Thyroid gland (tissue), 4 donors: Measurements from ENCODE around the gene KCNJ5. TPM values are rescaled to one million over a fixed set of nuclear protein-coding genes. Genes with fewer than 3 reads are reported as not detected.

ENCODE experiments used
- DNase-seq, 2 donors: peaks; one replicate each; pipeline ENCODE4 v3.0.0-alpha.2; 2019
- H3K27ac ChIP-seq, 3 donors: fragments of 200-600 bp; sonication (generic); 1 replicate in 2 of 3; 2 replicates in 1 of 3; pipeline ENCODE4 v1.5.1; 2016 to 2019; ENCODE audit warnings: mild to moderate bottlenecking in 1 of 3, moderate library complexity in 1 of 3
- H3K27me3 ChIP-seq: fragments of 200-600 bp; sonication (generic); one replicate; pipeline ENCODE4 v1.5.1; 2019
- H3K36me3 ChIP-seq, 2 donors: fragments of 200-600 bp; sonication (generic); one replicate each; pipeline ENCODE4 v1.5.1; 2016 to 2019
- H3K4me1 ChIP-seq, 2 donors: fragments of 200-600 bp; sonication (generic); one replicate each; pipeline ENCODE4 v1.5.1; 2017 to 2019
- H3K4me3 ChIP-seq, 3 donors: fragments of 200-600 bp; sonication (generic); replicated peaks in 1 of 3; 1 replicate in 2 of 3; 2 replicates in 1 of 3; pipeline ENCODE4 v1.5.1; 2016; ENCODE audit warnings: mild to moderate bottlenecking in 1 of 3
- H3K9me3 ChIP-seq: fragments of 200-600 bp; sonication (generic); one replicate; pipeline ENCODE4 v1.5.1; 2017
- POLR2A ChIP-seq, 2 donors: fragments of 450-650 bp; IDR thresholded peaks; one replicate each; pipeline ENCODE4 v1.6.1; 2017; ENCODE audit warnings: antibody characterized with exemption in 2 of 2, mild to moderate bottlenecking in 2 of 2, moderate library complexity in 1 of 2
- WGBS, 2 donors: methylation state at CpG; one replicate each; pipeline ENCODE4 v1.1.5; 2017; 5-methylcytosine and 5-hydroxymethylcytosine counted together
- intact Hi-C: fragments of 100-400 bp; cut with DNase I; formaldehyde crosslinking; loops from one replicate; pipeline ENCODE4 v1.15.1; 2023
- total RNA-seq, 4 donors: library from RNA; depleted of rRNA; stranded (reverse); fragments of >200 nt; gene quantifications; one replicate each; pipeline ENCODE4 v1.2.3, GENCODE V29; 2016
- TF ChIP-seq, protein P1 (sequence below), 6 experiments: fragments of 200-600 bp in 3 of 6; fragments of 450-650 bp in 3 of 6; sonication (generic) in 3 of 6; IDR thresholded peaks; one replicate each; pipeline ENCODE4 v1.5.1; 2016 to 2019; ENCODE audit warnings: antibody characterized with exemption in 6 of 6, mild to moderate bottlenecking in 2 of 6, inconsistent platforms in 1 of 6, moderate library complexity in 1 of 6

KCNJ5 gene
- total RNA-seq, 4 donors from 2014 or later = 0.40 to 2.7 (median 1.2) TPM

DNA sequence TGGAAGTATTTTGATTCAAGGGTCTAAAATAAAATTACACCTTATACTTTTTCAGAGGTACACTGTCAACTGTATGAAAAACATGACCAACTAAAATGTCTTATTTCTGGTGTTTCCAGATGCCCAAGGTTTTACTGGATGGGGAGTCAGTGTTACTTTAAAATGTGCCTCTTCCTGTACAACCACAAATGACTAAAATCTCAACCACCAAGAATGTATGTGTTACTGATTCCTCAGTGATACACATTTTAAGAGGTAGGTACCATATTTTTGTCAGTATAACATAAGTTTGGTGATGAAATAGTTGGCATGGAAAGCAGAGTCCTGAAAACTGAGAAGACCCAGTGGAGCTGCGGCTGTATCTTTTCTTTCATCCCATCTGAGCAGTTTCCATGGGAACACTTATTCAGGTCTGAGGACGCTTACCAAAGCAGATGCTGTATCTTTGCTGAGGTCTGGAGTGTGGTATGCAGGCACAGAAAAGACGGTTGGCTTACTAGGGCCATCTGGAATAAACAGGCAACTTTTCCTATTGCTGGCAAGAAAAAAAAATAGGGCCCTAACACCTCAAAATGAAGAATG is 72.7 kb downstream of the KCNJ5 start:
- intact Hi-C loops = no loop called here
- 91 to 92% methylated on average over 3 of the region's 3 CpGs for WGBS, 2 donors
- DNase-seq = no peak
- peaks cover 5 to 6% of the 10 kb centered on the region in 2 donors for H3K36me3 ChIP-seq
- TF ChIP-seq, protein P1, sequence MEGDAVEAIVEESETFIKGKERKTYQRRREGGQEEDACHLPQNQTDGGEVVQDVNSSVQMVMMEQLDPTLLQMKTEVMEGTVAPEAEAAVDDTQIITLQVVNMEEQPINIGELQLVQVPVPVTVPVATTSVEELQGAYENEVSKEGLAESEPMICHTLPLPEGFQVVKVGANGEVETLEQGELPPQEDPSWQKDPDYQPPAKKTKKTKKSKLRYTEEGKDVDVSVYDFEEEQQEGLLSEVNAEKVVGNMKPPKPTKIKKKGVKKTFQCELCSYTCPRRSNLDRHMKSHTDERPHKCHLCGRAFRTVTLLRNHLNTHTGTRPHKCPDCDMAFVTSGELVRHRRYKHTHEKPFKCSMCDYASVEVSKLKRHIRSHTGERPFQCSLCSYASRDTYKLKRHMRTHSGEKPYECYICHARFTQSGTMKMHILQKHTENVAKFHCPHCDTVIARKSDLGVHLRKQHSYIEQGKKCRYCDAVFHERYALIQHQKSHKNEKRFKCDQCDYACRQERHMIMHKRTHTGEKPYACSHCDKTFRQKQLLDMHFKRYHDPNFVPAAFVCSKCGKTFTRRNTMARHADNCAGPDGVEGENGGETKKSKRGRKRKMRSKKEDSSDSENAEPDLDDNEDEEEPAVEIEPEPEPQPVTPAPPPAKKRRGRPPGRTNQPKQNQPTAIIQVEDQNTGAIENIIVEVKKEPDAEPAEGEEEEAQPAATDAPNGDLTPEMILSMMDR (IDR thresholded peaks at IDR 0.05) = no peak
- no peak for TF ChIP-seq POLR2A (IDR thresholded peaks at IDR 0.05)
- H3K9me3 ChIP-seq = no peaks in the 10 kb centered on the region
- H3K27me3 ChIP-seq = no peaks in the 10 kb centered on the region
- H3K4me1 ChIP-seq = no peaks in the 10 kb centered on the region
- H3K27ac ChIP-seq = no peak overlapping the region
- H3K4me3 ChIP-seq = no peak overlapping the region

GRCh38 chr11:128964463-128964930 is 73.3 kb downstream of the KCNJ5 start:
- Histone ChIP-seq H3K27ac (no peak overlapping the region), H3K36me3 (peaks cover 11% of the 10 kb centered on the region in 2 donors), H3K4me3 (no peak overlapping the region), H3K27me3 (no peaks in the 10 kb centered on the region), H3K9me3 (no peaks in the 10 kb centered on the region), H3K4me1 (no peaks in the 10 kb centered on the region)
- DNase-seq = no peak
- TF ChIP-seq POLR2A (IDR thresholded peaks at IDR 0.05) = no peak
- TF ChIP-seq, protein P1 (IDR thresholded peaks at IDR 0.05) = no peak
- intact Hi-C loops = no loop called here
- WGBS, 2 donors = 79 to 85% methylated on average over 7 of the region's 7 CpGs

DNA sequence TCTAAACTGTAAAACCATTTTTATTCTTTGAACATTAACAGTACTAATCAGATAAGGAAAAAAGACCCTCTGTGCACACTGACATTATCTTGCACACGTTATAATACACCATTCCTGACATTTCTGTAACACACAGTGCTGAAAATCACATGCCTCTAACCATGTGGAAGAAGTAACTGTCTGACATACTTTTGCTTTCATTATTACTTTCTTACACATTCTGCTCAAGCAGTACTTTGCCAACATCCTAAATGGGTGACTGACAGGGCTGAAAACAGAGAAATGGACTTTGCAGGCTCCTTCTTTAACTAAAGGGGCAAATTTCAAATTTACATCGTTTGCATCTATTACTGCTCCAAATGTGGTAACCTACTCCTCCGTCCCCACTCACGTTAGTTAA is 74.3 kb downstream of the KCNJ5 start:
- Histone ChIP-seq H3K4me1 (no peaks in the 10 kb centered on the region), H3K27ac (no peak overlapping the region), H3K9me3 (no peaks in the 10 kb centered on the region), H3K4me3 (no peak overlapping the region), H3K27me3 (no peaks in the 10 kb centered on the region), H3K36me3 (peaks cover 11 to 19% of the 10 kb centered on the region in 2 donors)
- TF ChIP-seq, protein P1 (IDR thresholded peaks at IDR 0.05) = no peak
- TF ChIP-seq POLR2A (IDR thresholded peaks at IDR 0.05) = no peak
- whole genome bisulfite sequencing, 2 donors = 65 to 67% methylated on average over 4 of the region's 4 CpGs
- no peak for DNase-seq
- intact Hi-C loops = no loop called here

- WGBS, 2 donors = 83 to 84% methylated on average over 6 of the region's 6 CpGs
- DNase-seq = no peak
- H3K4me3 ChIP-seq = no peak overlapping the region
- intact Hi-C loops = no loop called here
- no peak for TF ChIP-seq POLR2A (IDR thresholded peaks at IDR 0.05)
- TF ChIP-seq, protein P1 (IDR thresholded peaks at IDR 0.05) = no peak
- no peaks in the 10 kb centered on the region for H3K4me1 ChIP-seq
- no peak overlapping the region for H3K27ac ChIP-seq
- H3K36me3 ChIP-seq = peaks cover 13 to 21% of the 10 kb centered on the region in 2 donors
- H3K9me3 ChIP-seq = no peaks in the 10 kb centered on the region
- no peaks in the 10 kb centered on the region for H3K27me3 ChIP-seq
These were observed 76.4 kb downstream of the KCNJ5 start for GRCh38 chr11:128967578-128967977.

GRCh38 chr11:128968916-128969315 is 77.8 kb downstream of the KCNJ5 start:
- H3K9me3 ChIP-seq = no peaks in the 10 kb centered on the region
- intact Hi-C loops = no loop called here
- peaks cover 22 to 26% of the 10 kb centered on the region in 2 donors for H3K36me3 ChIP-seq
- H3K4me1 ChIP-seq = no peaks in the 10 kb centered on the region
- no peaks in the 10 kb centered on the region for H3K27me3 ChIP-seq
- H3K4me3 ChIP-seq = no peak overlapping the region
- no peak overlapping the region for H3K27ac ChIP-seq
- DNase-seq = no peak
- WGBS, 2 donors = 92 to 93% methylated on average over 9 of the region's 9 CpGs
- TF ChIP-seq POLR2A (IDR thresholded peaks at IDR 0.05) = no peak
- TF ChIP-seq, protein P1 (IDR thresholded peaks at IDR 0.05) = no peak

Other genes starting within 250 kb of the KCNJ5 start
- 10 to 100 TPM in 3 of 4 donors, 1 to 10 TPM in 1; 8.7 to 26.7 (median 19.9) TPM for gene FLI1, start 197.3 kb upstream of the KCNJ5 start, total RNA-seq
- under 1 TPM in 2 of 4 donors, not detected in 2; 0.11 to 0.81 TPM for gene KCNJ1, start 24.1 kb upstream of the KCNJ5 start, total RNA-seq
- not detected for gene TP53AIP1, start 51.5 kb downstream of the KCNJ5 start, total RNA-seq